SJCRH30 (cell line): ENCODE results near the gene SUGCT. TPM values are rescaled to one million over a fixed set of nuclear protein-coding genes. Genes with fewer than 3 reads are reported as not detected.
A peak's percentile ranks its signal among the peaks of the same experiment; 100 is the strongest.
"Not testable (repeated sequence)": the region's sequence is repeated elsewhere in the genome, so short reads cannot be mapped to it uniquely, and the experiment has no call there.

ENCODE experiments used
- DNase-seq, 2 experiments: peaks; one replicate each; pipeline ENCODE4 v3.0.0-alpha.2; 2015 to 2020
- H3K27ac ChIP-seq: fragments of 250-450 bp; sonication (Bioruptor Pico); 2 replicates; pipeline ENCODE4 v1.5.1; 2020; ENCODE audit warnings: mild to moderate bottlenecking, moderate library complexity
- H3K27me3 ChIP-seq: fragments of 250-450 bp; sonication (Bioruptor Pico); 2 replicates; pipeline ENCODE4 v1.5.1; 2020; ENCODE audit warnings: mild to moderate bottlenecking, moderate library complexity
- H3K36me3 ChIP-seq: fragments of 250-450 bp; sonication (Bioruptor Pico); 2 replicates; pipeline ENCODE4 v1.5.1; 2020; ENCODE audit warnings: mild to moderate bottlenecking, moderate library complexity
- H3K4me1 ChIP-seq: fragments of 250-450 bp; sonication (Bioruptor Pico); 2 replicates; pipeline ENCODE4 v1.5.1; 2020; ENCODE audit warnings: mild to moderate bottlenecking, moderate library complexity
- H3K4me3 ChIP-seq: fragments of 250-450 bp; sonication (Bioruptor Pico); 2 replicates; pipeline ENCODE4 v1.5.1; 2020; ENCODE audit warnings: mild to moderate bottlenecking, moderate library complexity
- H3K9me3 ChIP-seq: fragments of 250-450 bp; sonication (Bioruptor Pico); replicated peaks from 2 replicates; pipeline ENCODE4 v1.5.1; 2020; ENCODE audit warnings: mild to moderate bottlenecking, moderate library complexity
- total RNA-seq: library from RNA; depleted of rRNA; stranded (reverse); fragments of >200 nt; shearing (Covaris generic); gene quantifications from 2 replicates; pipeline ENCODE4 v1.2.3, GENCODE V29; 2014

The SUGCT gene
- total RNA-seq, 1 experiment from 2014 or later = 4.8 TPM

DNA sequence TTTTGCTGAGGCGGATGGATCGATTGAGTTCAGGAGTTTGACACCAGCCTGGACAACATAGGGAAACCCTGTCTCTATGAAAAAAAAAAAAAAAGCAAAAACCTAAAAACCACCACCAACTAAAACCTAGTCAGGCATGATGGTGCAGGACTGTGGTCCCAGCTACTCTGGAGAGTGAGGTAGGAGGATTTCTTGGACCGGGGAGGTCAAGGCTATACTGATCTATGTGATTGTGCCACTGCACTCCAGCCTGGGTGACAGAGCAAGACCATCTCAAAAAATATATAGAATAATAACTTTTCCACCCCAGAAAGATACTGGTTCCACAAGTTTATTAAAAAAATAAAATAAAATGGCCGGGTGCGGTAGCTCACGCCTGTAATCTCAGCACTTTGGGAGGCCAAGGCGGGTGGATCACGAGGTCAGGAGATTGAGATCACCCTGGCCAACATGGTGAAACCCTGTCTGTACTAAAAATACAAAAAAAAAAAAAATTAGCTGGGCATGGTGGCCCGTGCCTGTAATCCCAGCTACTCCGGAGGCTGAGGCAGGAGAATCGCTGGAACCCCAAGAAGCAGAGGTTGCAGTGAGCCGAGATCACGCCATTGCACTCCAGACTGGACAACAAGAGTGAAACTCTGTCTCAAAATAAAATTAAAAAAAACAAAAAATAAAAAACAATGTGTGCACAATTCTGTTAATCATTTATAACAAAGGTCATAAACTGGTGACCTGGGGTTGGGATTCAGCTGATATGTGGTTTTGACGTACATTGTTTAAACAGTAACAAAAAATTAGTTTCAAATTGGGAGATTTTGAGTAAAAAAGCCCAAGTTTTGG is 12.5 kb upstream of the SUGCT start:
- not testable (repeated sequence) for H3K9me3 ChIP-seq, H3K36me3 ChIP-seq, DNase-seq, H3K4me3 ChIP-seq, H3K27me3 ChIP-seq, H3K4me1 ChIP-seq, H3K27ac ChIP-seq

DNA sequence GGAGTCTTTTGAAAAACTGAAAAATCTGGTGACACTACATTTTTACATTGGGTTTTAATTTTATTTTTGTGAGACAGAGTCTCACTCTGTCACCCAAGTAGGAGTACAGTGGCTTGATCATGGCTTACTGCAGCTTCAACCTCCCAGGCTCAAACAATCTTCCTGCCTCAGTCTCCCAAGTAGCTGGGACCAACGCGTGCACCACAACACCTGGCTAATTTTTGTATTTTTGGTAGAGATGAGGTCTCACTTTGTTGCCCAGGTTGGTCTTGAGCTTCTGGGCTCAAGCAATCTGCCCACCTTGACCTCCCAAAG is 11.9 kb upstream of the SUGCT start:
- Histone ChIP-seq H3K27me3 (no peaks in the 10 kb centered on the region), H3K9me3 (no peaks in the 10 kb centered on the region), H3K27ac (no peak overlapping the region), H3K4me1 (no peaks in the 10 kb centered on the region), H3K4me3 (no peak overlapping the region), H3K36me3 (peaks cover 3% of the 10 kb centered on the region; the same call in 1 of the 2 replicates)
- no peak for DNase-seq

DNA sequence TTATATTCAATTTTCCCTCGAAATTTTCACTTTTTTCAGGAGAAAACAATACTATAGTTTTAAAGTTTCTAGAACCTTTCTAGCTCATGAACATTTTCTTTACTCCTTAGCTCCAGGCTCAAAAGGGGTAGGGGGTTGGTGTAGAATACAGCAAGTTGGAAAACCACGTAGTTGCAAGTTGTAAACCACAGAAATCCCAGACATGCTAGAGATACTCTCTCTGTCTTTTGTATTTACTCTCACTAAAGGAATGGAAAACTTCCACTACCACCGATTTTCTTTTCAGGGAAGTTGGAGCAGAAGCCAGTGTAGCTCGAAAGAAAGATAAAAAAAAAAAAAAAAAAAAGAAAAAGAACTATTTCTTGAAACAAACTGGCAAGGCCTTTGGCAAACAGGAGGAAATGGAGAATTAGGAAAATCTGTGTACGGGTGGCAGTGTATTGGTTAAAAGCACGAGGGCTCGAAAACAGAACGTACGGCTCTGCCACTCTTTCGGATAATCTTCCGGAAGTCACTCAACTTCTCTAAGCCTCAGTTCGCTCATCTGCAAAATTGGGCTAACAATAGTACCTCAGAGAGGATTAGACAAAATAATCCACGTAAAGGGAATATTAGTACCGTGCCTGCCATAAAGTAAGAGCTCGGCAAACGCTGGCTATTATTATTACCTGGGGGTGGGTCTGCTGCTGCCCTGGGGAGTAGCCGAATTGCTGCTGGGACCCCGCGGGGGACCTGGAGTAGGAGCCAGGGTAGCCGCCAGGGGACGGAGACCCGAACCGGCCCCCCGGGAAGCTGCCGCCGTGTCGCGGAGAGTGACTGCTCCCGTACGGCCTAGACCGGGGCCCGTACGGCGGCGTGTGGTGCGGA is 1.0 kb upstream of the SUGCT start:
- Histone ChIP-seq H3K36me3 (peaks cover 14% of the 10 kb centered on the region; the same call in 1 of the 2 replicates), H3K9me3 (no peaks in the 10 kb centered on the region; the same call in 1 of the 2 replicates)

DNA sequence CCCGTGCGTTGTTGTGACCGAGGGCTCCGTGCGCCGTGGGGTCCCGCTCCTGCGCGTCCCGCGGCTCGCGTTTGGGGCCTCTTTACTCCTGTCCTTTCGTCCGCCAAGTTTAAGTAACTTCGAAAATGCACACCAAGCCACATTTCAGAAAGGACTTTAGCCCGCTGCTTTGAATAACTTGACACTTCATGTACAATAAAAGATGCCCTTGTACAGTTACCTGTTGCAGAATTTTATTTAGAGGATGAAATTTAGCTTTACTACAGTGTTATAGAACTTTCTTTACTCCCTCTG is 459 bp downstream of the SUGCT start:
- Histone ChIP-seq H3K9me3 (no peaks in the 10 kb centered on the region; the same call in 1 of the 2 replicates), H3K27ac (peak overlapping the region; percentile 88), H3K27me3 (no peaks in the 10 kb centered on the region), H3K4me1 (peaks cover 4% of the 10 kb centered on the region), H3K4me3 (peak overlapping the region; percentile 96), H3K36me3 (peaks cover 14% of the 10 kb centered on the region; the same call in 1 of the 2 replicates)
- no peak for DNase-seq

More for the DNA sequence above, 1.0 kb upstream of the SUGCT start:
- H3K4me1 ChIP-seq = peaks cover 4% of the 10 kb centered on the region
- no peaks in the 10 kb centered on the region for H3K27me3 ChIP-seq
- H3K27ac ChIP-seq = peak overlapping the region; percentile 88
- peak overlapping the region; percentile 96 for H3K4me3 ChIP-seq
- peak in 1 of 2 experiments; percentile 46 for DNase-seq

DNA sequence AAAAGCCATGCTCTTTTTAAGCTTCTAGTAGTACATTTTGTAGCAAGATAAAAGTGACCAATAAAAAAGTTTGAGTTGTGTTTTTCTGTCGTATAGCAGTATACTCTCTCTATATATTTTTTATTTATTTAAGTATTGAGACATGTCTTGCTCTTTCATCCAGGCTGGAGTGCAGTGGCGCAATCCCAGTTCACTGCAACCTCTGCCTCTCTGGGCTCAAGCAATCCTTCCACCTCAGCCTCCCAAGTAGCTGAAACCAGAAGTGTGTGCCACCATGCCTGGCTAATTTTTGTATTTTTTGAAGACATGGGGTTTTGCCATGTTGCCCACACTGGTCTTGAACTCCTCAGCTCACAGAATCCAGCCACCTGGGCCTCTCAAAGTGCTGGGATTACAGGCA is 2.8 kb downstream of the SUGCT start:
- no peak overlapping the region for H3K4me3 ChIP-seq
- no peak for DNase-seq
- peaks cover 4% of the 10 kb centered on the region for H3K4me1 ChIP-seq
- peaks cover 4% of the 10 kb centered on the region; the same call in 1 of the 2 replicates for H3K36me3 ChIP-seq
- no peaks in the 10 kb centered on the region for H3K27me3 ChIP-seq
- no peaks in the 10 kb centered on the region; the same call in 1 of the 2 replicates for H3K9me3 ChIP-seq
- no peak overlapping the region for H3K27ac ChIP-seq

DNA sequence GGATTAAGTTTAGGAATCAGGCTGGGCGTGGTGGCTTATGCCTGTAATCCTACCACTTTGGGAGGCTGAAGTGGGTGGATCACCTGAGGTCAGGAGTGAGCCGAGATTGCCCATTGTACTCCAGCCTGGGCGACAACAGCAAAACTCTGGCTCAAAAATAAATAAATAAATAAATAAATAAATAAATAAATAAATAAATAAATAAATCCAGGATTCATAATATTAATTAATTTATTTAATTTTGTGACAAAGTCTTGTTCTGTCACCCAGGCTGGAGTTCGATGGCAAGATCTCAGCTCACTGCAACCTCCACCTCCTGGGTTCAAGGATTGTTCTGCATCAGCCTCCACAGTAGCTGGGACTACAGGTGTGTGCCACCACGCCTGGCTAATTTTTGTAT is 4.2 kb downstream of the SUGCT start:
- H3K36me3 ChIP-seq = no peaks in the 10 kb centered on the region
- H3K4me1 ChIP-seq = no peaks in the 10 kb centered on the region
- H3K4me3 ChIP-seq = no peak overlapping the region
- no peak for DNase-seq
- no peak overlapping the region for H3K27ac ChIP-seq
- H3K9me3 ChIP-seq = no peaks in the 10 kb centered on the region; the same call in 1 of the 2 replicates
- H3K27me3 ChIP-seq = no peaks in the 10 kb centered on the region

DNA sequence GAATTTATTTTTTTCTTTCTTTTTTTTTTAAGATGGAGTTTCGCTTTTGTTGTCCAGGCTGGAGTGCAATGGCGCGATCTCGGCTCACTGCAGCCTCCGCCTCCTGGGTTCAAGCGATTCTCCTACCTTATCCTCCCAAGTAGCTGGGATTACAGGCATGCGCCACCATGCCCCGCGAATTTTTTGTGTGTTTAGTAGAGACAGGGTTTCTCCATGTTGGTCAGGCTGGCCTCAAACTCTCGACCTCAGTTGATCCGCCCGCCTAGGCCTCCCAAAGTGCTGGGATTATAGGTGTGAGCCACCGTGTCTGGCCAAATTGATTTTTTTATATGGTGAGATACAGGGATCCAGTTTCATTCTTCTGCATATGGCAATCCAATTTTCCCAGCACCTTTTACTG is 5.1 kb downstream of the SUGCT start:
- not testable (repeated sequence) for H3K27me3 ChIP-seq, H3K36me3 ChIP-seq, DNase-seq, H3K4me3 ChIP-seq, H3K4me1 ChIP-seq, H3K27ac ChIP-seq, H3K9me3 ChIP-seq

DNA sequence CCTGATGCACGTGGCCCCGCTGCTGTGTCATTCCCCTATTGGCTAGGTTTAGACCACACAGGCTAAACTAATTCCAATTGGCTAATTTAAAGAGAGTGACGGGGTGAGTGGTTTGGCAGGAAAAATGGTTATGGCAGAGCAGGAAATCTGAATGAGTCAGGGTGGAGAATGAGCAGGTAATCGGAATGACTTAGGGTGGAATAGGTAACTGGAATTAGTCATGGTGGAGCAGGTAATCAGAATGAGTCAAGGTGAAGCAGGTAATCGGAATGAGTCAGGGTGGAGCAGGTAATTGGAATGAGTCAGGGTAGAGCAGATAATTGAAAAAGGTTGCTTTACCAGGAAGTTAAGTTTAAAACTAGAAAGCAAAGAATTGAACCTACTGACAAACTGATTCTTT is 7.1 kb downstream of the SUGCT start:
- H3K9me3 ChIP-seq, H3K27me3 ChIP-seq, H3K4me3 ChIP-seq, DNase-seq, H3K4me1 ChIP-seq, H3K27ac ChIP-seq, H3K36me3 ChIP-seq: not testable (repeated sequence)

DNA sequence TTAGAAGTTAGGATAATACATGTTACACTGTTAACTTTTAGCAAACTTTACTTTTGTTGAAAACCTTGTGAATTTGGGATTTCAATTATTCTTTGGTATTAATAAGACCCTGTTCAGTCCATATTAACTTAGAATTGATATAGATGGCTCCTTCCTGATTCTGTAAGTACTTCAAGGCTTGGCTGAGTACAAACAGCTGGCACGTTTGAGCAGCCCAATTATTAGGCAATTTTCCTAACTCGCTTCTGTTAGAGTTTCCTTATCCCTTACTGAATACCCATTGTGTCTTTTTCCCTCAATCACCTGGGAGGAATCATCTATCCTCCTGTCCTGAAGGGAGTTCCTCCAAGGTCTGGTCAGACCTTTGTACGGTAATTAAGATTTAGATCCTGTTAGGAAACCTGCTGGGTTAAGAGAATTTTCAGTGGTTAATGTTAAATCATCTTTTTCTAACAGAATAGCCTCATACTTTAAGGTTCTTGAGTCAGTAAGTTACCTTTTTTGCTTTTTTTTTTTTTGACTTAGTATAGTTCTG is 10.9 kb downstream of the SUGCT start:
- not testable (repeated sequence) for H3K27me3 ChIP-seq

DNA sequence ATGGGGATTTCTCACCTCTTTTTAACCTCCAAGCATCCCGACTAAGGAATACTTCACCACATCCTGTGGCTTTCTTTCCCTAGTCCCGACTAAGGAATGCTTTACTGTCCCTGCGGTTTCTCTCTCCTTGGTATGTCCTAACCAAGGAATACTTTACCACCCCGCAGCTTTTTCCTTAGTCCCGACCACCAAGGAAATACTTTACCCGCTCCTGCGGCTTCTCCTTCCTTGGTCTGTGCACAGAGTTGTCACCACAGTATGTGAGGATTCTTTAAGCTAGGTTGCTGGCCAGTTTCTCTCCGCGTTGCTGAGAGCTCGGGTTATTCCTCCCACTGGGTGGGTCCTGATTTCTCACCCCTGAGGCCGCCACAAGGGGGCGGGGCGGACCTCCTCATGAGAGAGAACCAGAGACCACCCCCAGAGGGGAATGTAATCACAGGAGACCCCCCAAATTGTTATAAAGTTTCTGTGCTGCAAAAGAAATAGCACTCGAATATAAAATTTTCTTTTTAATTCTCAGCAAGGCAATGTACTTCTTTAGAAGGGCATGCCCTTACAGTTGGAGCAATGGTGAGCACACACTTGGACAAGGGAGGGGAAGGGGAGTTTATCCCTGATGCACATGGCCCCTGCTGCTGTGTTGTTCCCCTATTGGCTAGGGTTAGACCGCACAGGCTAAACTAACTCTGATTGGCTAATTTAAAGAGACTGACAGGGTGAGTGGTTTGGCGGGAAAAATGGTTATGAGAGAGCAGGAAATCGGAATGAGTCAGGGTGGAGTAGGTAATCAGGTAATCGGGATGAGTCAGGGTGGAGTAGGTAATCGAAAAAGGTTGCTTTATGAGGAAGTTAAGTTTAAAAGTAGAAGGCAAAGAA is 12.8 kb downstream of the SUGCT start:
- H3K4me1 ChIP-seq = no peaks in the 10 kb centered on the region
- no peak for DNase-seq
- H3K9me3 ChIP-seq = no peaks in the 10 kb centered on the region
- H3K27me3 ChIP-seq = no peaks in the 10 kb centered on the region
- no peak overlapping the region for H3K27ac ChIP-seq
- no peak overlapping the region for H3K4me3 ChIP-seq
- no peaks in the 10 kb centered on the region for H3K36me3 ChIP-seq

More for the DNA sequence above, 10.9 kb downstream of the SUGCT start:
- not testable (repeated sequence) for H3K9me3 ChIP-seq, H3K4me3 ChIP-seq, H3K36me3 ChIP-seq, H3K27ac ChIP-seq, H3K4me1 ChIP-seq, DNase-seq

DNA sequence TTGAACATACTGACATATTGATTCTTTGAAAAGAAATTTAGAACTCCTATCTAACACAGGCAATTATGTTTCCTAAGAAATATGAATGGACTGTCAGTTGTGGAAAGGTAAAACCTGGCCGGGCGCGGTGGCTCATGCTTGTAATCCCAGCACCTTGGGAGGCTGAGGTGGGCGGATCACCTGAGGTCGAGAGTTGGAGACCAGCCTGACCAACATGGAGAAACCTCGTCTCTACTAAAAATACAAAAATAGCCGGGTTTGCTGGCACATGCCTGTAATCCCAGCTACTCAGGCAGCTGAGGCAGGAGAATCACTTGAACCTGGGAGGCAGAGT is 13.4 kb downstream of the SUGCT start:
- not testable (repeated sequence) for H3K9me3 ChIP-seq, H3K4me1 ChIP-seq, H3K36me3 ChIP-seq, H3K4me3 ChIP-seq, H3K27me3 ChIP-seq, DNase-seq, H3K27ac ChIP-seq

DNA sequence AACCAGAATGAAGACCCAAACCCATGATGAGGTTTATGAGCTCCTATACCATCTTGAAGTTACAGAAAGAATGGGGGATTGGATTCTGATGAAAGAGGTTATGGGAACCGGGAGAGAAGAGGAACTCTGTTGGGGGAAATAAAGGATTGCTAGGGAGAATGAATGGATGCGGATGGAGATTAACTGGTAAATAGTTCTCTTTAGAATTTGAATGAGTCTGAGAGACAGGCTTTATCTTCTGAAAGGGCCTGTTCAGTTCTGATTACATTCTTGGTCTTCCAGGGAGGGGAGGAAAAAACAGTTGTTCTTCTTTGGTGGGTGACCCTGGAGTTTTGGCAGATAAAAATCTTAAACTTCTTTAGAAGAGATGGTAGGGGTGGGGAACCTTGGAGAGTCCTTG is 13.9 kb downstream of the SUGCT start:
- Histone ChIP-seq H3K27me3 (no peaks in the 10 kb centered on the region), H3K9me3 (no peaks in the 10 kb centered on the region)
- DNase-seq = no peak

DNA sequence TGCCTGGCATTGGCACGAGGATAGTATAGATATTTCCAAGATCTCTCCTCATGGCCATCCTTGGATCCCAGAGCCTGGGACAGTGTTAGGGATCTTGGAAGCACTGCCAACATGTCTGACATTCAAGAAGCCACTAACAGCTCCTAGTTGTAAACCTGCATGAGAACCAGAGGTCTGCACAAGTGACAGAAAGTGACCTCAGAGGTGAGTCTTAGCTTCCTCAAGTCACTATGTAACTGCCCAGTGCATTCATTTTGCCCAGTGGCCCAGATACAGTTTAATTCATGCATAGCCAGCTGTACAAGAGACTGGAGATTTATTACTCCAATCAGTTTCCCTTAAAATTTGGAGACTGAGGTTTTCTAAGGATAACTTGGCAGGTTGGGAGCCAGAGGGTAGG is 16.7 kb downstream of the SUGCT start:
- no peak overlapping the region for H3K27ac ChIP-seq
- H3K4me3 ChIP-seq = no peak overlapping the region
- no peaks in the 10 kb centered on the region for H3K27me3 ChIP-seq
- no peaks in the 10 kb centered on the region for H3K9me3 ChIP-seq
- no peaks in the 10 kb centered on the region for H3K36me3 ChIP-seq
- no peaks in the 10 kb centered on the region for H3K4me1 ChIP-seq
- DNase-seq = no peak

More for the DNA sequence above, 13.9 kb downstream of the SUGCT start:
- no peak overlapping the region for H3K4me3 ChIP-seq
- H3K4me1 ChIP-seq = no peaks in the 10 kb centered on the region
- H3K36me3 ChIP-seq = no peaks in the 10 kb centered on the region
- H3K27ac ChIP-seq = no peak overlapping the region

DNA sequence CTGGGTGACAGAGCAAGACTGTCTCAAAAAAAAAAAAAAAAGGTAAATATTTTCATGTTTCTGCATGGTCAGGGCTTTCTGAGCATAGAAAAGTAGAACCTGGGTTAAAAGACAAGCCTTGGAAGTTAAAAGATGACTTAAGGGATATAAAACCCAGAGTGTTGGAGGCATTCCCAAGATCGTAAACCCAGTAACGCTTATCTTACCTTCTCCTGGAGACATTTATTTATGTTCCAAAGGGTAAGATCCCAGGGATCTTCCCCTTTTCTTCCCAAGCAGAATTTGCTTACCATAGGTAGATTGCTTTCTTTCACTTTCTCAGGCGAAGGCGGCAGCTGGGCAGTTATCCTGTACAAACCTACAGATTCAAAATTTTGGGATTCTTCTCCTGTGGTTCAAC is 22.2 kb downstream of the SUGCT start:
- no peaks in the 10 kb centered on the region for H3K27me3 ChIP-seq
- H3K9me3 ChIP-seq = no peaks in the 10 kb centered on the region
- no peak overlapping the region for H3K27ac ChIP-seq
- no peaks in the 10 kb centered on the region for H3K4me1 ChIP-seq
- no peaks in the 10 kb centered on the region; the same call in 1 of the 2 replicates for H3K36me3 ChIP-seq
- DNase-seq = no peak
- no peak overlapping the region for H3K4me3 ChIP-seq
